IMR-90 (cell line): ENCODE measurements around the gene PCBD1. TPM values are rescaled to one million over a fixed set of nuclear protein-coding genes. Genes with fewer than 3 reads are reported as not detected.
A peak's percentile ranks its signal among the peaks of the same experiment; 100 is the strongest.

Experiments used
- ATAC-seq: fragments of 200-7000 bp; cut with Tn5 transposase; 2 replicates; pipeline ENCODE4 v1.9.1; 2020; ENCODE audit warnings: low read depth, mild to moderate bottlenecking, moderate library complexity
- BruUV-seq: library from RNA; stranded (reverse); fragments of 400-500 nt; replicated peaks from 2 replicates; lab custom pipeline; 2021; lab: Mats Ljungman, UMichigan
- CTCF ChIA-PET: fragments of 300-600 bp; formaldehyde crosslinking; extraction: SDS; loops from one replicate; lab custom pipeline; 2021; ENCODE audit warnings: antibody characterized with exemption; lab: Yijun Ruan, JAX
- POLR2A ChIA-PET: fragments of 300-600 bp; sonication (Branson Sonifier 250); formaldehyde crosslinking; loops from one replicate; lab custom pipeline; 2022; ENCODE audit warnings: antibody characterized with exemption; ENCODE audit not compliant: unreplicated experiment; lab: Charles Lee
- DNase-seq: peaks from one replicate; pipeline ENCODE4 v3.0.0; 2013
- H2AFZ ChIP-seq: replicated peaks from 2 replicates; pipeline ENCODE3; 2013; ENCODE audit warnings: low read length, mild to moderate bottlenecking; ENCODE audit not compliant: poor library complexity
- H2AK5ac ChIP-seq: 2 replicates; pipeline ENCODE4 v1.6.1; 2013; ENCODE audit warnings: low read depth, low read length, inconsistent platforms
- H2AK9ac ChIP-seq: replicated peaks from 2 replicates; pipeline ENCODE3; 2013; ENCODE audit warnings: mild to moderate bottlenecking, low read depth, low read length, moderate library complexity; ENCODE audit not compliant: poor library complexity
- H2BK120ac ChIP-seq: 2 replicates; pipeline ENCODE4 v1.6.1; 2013; ENCODE audit warnings: low read depth, low read length, inconsistent platforms
- H2BK15ac ChIP-seq: 3 replicates; pipeline ENCODE4 v1.6.1; 2013; ENCODE audit warnings: low read depth, low read length, inconsistent platforms
- H2BK20ac ChIP-seq: 2 replicates; pipeline ENCODE4 v1.6.1; 2013; ENCODE audit warnings: low read depth, mild to moderate bottlenecking, inconsistent platforms, low read length, moderate library complexity
- H2BK5ac ChIP-seq: 2 replicates; pipeline ENCODE4 v1.6.1; 2013; ENCODE audit warnings: mild to moderate bottlenecking, low read depth, low read length, inconsistent platforms; ENCODE audit not compliant: poor library complexity, severe bottlenecking
- H3K14ac ChIP-seq: replicated peaks from 2 replicates; pipeline ENCODE4 v1.6.1; 2013; ENCODE audit warnings: low read depth, low read length, inconsistent platforms
- H3K18ac ChIP-seq: 2 replicates; pipeline ENCODE4 v1.6.1; 2013; ENCODE audit warnings: low read depth, low read length, control low read depth
- H3K23ac ChIP-seq: 2 replicates; pipeline ENCODE4 v1.6.1; 2013; ENCODE audit warnings: low read depth, low read length, inconsistent platforms
- H3K27ac ChIP-seq: 2 replicates; pipeline ENCODE4 v1.5.1; 2013; ENCODE audit warnings: mild to moderate bottlenecking, control low read depth, low read length; ENCODE audit not compliant: insufficient read depth
- H3K27me3 ChIP-seq: 2 replicates; pipeline ENCODE4 v1.6.1; 2013; ENCODE audit warnings: low read length; ENCODE audit not compliant: control insufficient read depth, insufficient read depth
- H3K36me3 ChIP-seq: 2 replicates; pipeline ENCODE4 v1.6.1; 2013; ENCODE audit warnings: low read length, mixed read lengths; ENCODE audit not compliant: control insufficient read depth, insufficient read depth
- H3K4ac ChIP-seq: 2 replicates; pipeline ENCODE4 v1.6.1; 2013; ENCODE audit warnings: low read depth, low read length, inconsistent platforms
- H3K4me1 ChIP-seq: 2 replicates; pipeline ENCODE4 v1.6.1; 2013; ENCODE audit warnings: low read length, mixed read lengths; ENCODE audit not compliant: control insufficient read depth, insufficient read depth
- H3K4me2 ChIP-seq: 2 replicates; pipeline ENCODE4 v1.6.1; 2013; ENCODE audit warnings: low read depth, mild to moderate bottlenecking, control low read depth, low read length, moderate library complexity
- H3K4me3 ChIP-seq: 2 replicates; pipeline ENCODE4 v1.5.1; 2013; ENCODE audit warnings: low read depth, mild to moderate bottlenecking, control low read depth, low read length, moderate library complexity; ENCODE audit not compliant: insufficient read depth
- H3K56ac ChIP-seq: 2 replicates; pipeline ENCODE4 v1.6.1; 2013; ENCODE audit warnings: low read length, inconsistent platforms; ENCODE audit not compliant: insufficient read depth; ENCODE audit errors: extremely low read depth
- H3K79me1 ChIP-seq, 2 experiments: 2 replicates each; pipeline ENCODE4 v1.6.1; 2013; ENCODE audit warnings: low read length in 2 of 2, inconsistent platforms in 1 of 2, low read depth in 1 of 2
- H3K9ac ChIP-seq: 2 replicates; pipeline ENCODE4 v1.6.1; 2013; ENCODE audit warnings: low read depth, low read length, control low read depth
- H3K9me1 ChIP-seq: 2 replicates; pipeline ENCODE4 v1.6.1; 2013; ENCODE audit warnings: low read length, inconsistent platforms; ENCODE audit not compliant: insufficient read depth
- H3K9me3 ChIP-seq: 2 replicates; pipeline ENCODE4 v1.6.1; 2013; ENCODE audit warnings: low read length; ENCODE audit not compliant: control insufficient read depth, insufficient read depth
- H4K20me1 ChIP-seq: 2 replicates; pipeline ENCODE4 v1.6.1; 2013; ENCODE audit warnings: low read length, inconsistent platforms; ENCODE audit not compliant: insufficient read depth
- H4K5ac ChIP-seq: 2 replicates; pipeline ENCODE4 v1.6.1; 2013; ENCODE audit warnings: mild to moderate bottlenecking, low read depth, low read length, control low read depth
- H4K8ac ChIP-seq, 2 experiments: 2 replicates each; pipeline ENCODE4 v1.6.1; 2013; ENCODE audit warnings: low read depth in 2 of 2, low read length in 2 of 2, control low read depth in 1 of 2, inconsistent platforms in 1 of 2
- H4K91ac ChIP-seq: 2 replicates; pipeline ENCODE4 v1.6.1; 2013; ENCODE audit warnings: low read depth, low read length, inconsistent platforms; ENCODE audit not compliant: insufficient read depth
- BHLHE40 ChIP-seq: fragments of 150-350 bp; IDR thresholded peaks from 2 replicates; pipeline ENCODE4 v1.6.1; 2016; ENCODE audit warnings: mild to moderate bottlenecking, low read depth, low read length
- CEBPB ChIP-seq: IDR thresholded peaks from 2 replicates; pipeline ENCODE4 v1.6.1; 2012; ENCODE audit warnings: low read depth, low read length, improper control_type of control experiment
- CTCF ChIP-seq: conservative IDR thresholded peaks from 2 replicates; pipeline ENCODE4 v1.5.1; 2012; ENCODE audit warnings: mild to moderate bottlenecking, low read depth, low read length, improper control_type of control experiment
- ELK1 ChIP-seq: fragments of 150-350 bp; IDR thresholded peaks from 2 replicates; pipeline ENCODE4 v1.6.1; 2016; ENCODE audit warnings: low read depth, mild to moderate bottlenecking, low read length, moderate library complexity, borderline replicate concordance
- MAZ ChIP-seq: IDR thresholded peaks from 2 replicates; pipeline ENCODE4 v1.6.1; 2012; ENCODE audit warnings: low read depth, mild to moderate bottlenecking, low read length, improper control_type of control experiment, moderate library complexity, borderline replicate concordance
- MXI1 ChIP-seq: IDR thresholded peaks from 2 replicates; pipeline ENCODE4 v1.6.1; 2012; ENCODE audit warnings: low read depth, mild to moderate bottlenecking, low read length, moderate library complexity, borderline replicate concordance
- POLR2A ChIP-seq: IDR thresholded peaks from 2 replicates; pipeline ENCODE4 v1.6.1; 2012; ENCODE audit warnings: mild to moderate bottlenecking, low read depth, low read length
- RAD21 ChIP-seq: IDR thresholded peaks from 2 replicates; pipeline ENCODE4 v1.6.1; 2012; ENCODE audit warnings: low read length, improper control_type of control experiment
- SMC3 ChIP-seq: fragments of 150-350 bp; IDR thresholded peaks from 2 replicates; pipeline ENCODE4 v1.6.1; 2016; ENCODE audit warnings: low read depth, mild to moderate bottlenecking, antibody characterized with exemption, low read length, moderate library complexity
- WGBS, 2 experiments: methylation state at CpG; one replicate each; pipeline versions ENCODE4 v1.1.5 to v1.1.7; 2013; ENCODE audit warnings: missing lambda C conversion rate in 2 of 2; ENCODE audit not compliant: insufficient read length in 1 of 2; ENCODE audit errors: extremely low coverage in 2 of 2; 5-methylcytosine and 5-hydroxymethylcytosine counted together
- dilution Hi-C: fragments of 300-500 bp; cut with HindIII; formaldehyde crosslinking; loops from one replicate; pipeline ENCODE4 v1.14.3; 2018; ENCODE audit warnings: low sequenced_read_pairs; ENCODE audit not compliant: unreplicated experiment
- in situ Hi-C: fragments of 300-500 bp; cut with MboI; formaldehyde crosslinking; loops from 3 replicates; pipeline ENCODE4 v1.14.3; 2019; ENCODE audit warnings: low sequenced_read_pairs, inconsistent platforms, mixed read lengths
- intact Hi-C: fragments of 100-400 bp; cut with micrococcal nuclease; formaldehyde crosslinking; loops from 2 replicates; pipeline ENCODE4 v1.10.0; 2022
- polyA plus RNA-seq, 3 experiments: library from polyadenylated mRNA; depleted of rRNA; stranded (reverse); fragments of >200 nt; gene quantifications; 2 replicates each; pipeline ENCODE4 v1.2.3, GENCODE V29; 2012; ENCODE audit warnings: low replicate concordance in 1 of 3
- total RNA-seq: library from RNA; depleted of rRNA; stranded (reverse); fragments of >200 nt; gene quantifications from 2 replicates; pipeline ENCODE4 v1.2.3, GENCODE V29; 2012

Gene PCBD1
- total and polyA plus RNA-seq, 2 of the 4 experiments (the other 2 are of a cell fraction) = 15.8 to 31.6 TPM

- no peaks in the 10 kb centered on the region for H3K9me1 ChIP-seq
- H3K4me1 ChIP-seq = no peaks in the 10 kb centered on the region
- H4K91ac ChIP-seq = no peak overlapping the region
- intact Hi-C loops (loop anchor here (1.0 to 5.0 kb wide), 5 partner anchors 65 to 418 kb away; partner anchors contain the start of gene SGPL1), in situ Hi-C loops (loop anchor here (5.0 kb wide), 2 partner anchors 68 to 328 kb away; no protein-coding TSS in a partner anchor), dilution Hi-C loops (no loop called here)
- H2BK5ac ChIP-seq = no peak overlapping the region
- no peak overlapping the region for H4K8ac ChIP-seq
- H2AK5ac ChIP-seq = no peak overlapping the region
- CTCF ChIA-PET = interaction anchor here (3.6 kb wide), 1 partner anchor 63 kb away, joined by 15 read pairs; the partner anchor contains the start of gene SGPL1
- 0% methylated on average over 1 of the region's 4 CpGs; no CpG with 5 or more reads in 1 of the 2 experiments for WGBS, 2 experiments
- peak; percentile 79 for DNase-seq
- no peak overlapping the region for H3K9ac ChIP-seq
- no peak overlapping the region for H3K23ac ChIP-seq
- no peak overlapping the region for H2BK20ac ChIP-seq
- H3K4me3 ChIP-seq = no peak overlapping the region
- 0 out of 2 replicates have a peak, but pooled peaks cover 5% of the 10 kb centered on the region for H4K20me1 ChIP-seq
- no peaks in the 10 kb centered on the region for H3K27me3 ChIP-seq
- H2AFZ ChIP-seq = no peak overlapping the region
- no peak overlapping the region for H3K4ac ChIP-seq
- H3K36me3 ChIP-seq = peaks cover 30% of the 10 kb centered on the region
- no peak overlapping the region for H2BK120ac ChIP-seq
- no peak overlapping the region for H3K14ac ChIP-seq
- ATAC-seq = peak; percentile 94
- no peak overlapping the region for H3K18ac ChIP-seq
- H3K79me1 ChIP-seq = no peaks in the 10 kb centered on the region
- H3K4me2 ChIP-seq = no peak overlapping the region
- no peak overlapping the region for H3K27ac ChIP-seq
- TF ChIP-seq ELK1 (no peak), MXI1 (peak; percentile 53; the same call in 1 of the 2 replicates), CTCF (peak; percentile 93), POLR2A (0 out of 2 replicates have a peak, but pooled peaks have one; percentile 35), CEBPB (no peak), SMC3 (peak; percentile 99), RAD21 (peak; percentile 97), MAZ (no peak), BHLHE40 (no peak)
- no peak overlapping the region for H2AK9ac ChIP-seq
- H2BK15ac ChIP-seq = no peak overlapping the region
- no peaks in the 10 kb centered on the region for H3K9me3 ChIP-seq
- H3K56ac ChIP-seq = no peak overlapping the region
- no TSS peak for BruUV-seq
- POLR2A ChIA-PET = no interaction called here
- no peak overlapping the region for H4K5ac ChIP-seq
Measured at GRCh38 chr10:70880077-70880534, 8.3 kb downstream of the PCBD1 start.
